ENCODE data around the gene MACF1.

Gene MACF1

DNA sequence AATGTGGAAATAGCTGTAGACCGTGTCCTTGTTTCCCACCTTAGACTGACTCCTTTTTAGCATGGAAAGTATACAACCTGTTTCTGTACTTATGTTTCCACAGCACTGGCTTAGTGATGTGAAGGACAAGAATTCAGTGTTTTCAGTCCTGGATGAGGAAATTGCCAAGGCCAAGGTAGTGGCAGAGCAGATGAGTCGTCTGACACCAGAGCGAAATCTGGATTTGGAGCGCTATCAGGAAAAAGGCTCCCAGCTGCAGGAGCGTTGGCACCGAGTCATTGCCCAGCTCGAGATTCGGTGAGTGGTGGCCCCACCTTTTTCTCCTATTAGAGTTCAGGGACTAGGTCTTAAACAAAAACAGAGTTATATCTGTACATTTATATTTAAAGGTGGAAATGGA lies 112.6 kb downstream of the MACF1 start:
- DNase-seq: no peak

DNA sequence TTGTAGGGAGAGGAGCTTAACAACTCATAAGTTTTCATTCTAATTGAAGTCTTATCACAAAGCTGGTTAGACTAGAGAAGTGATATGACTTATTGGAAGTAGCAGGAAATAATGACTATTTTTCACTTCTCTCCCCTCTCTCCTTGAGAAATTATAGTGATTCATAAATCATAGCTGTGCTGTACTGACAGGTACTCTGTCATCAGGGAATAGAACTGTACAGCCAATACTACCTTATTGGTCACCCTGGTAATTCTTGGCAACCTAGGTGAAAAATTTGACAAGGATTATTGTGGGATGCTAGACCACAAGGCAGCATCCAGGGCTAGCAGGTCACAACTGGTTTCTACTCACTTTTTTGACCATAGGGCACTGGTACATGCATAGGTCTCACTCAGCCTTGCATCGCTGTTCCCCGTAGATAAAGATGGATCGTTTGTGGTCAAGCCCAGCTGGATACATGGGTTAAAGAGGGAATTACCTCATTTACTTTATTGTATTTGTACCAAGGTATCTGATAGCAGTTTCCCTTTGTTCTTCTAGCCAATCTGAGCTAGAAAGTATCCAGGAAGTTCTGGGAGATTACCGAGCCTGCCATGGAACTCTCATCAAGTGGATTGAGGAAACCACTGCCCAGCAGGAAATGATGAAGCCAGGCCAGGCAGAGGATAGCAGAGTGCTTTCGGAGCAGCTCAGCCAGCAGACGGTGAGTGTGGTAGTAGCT lies 113.6 kb downstream of the MACF1 start:
- DNase-seq: peak; percentile 28

DNA sequence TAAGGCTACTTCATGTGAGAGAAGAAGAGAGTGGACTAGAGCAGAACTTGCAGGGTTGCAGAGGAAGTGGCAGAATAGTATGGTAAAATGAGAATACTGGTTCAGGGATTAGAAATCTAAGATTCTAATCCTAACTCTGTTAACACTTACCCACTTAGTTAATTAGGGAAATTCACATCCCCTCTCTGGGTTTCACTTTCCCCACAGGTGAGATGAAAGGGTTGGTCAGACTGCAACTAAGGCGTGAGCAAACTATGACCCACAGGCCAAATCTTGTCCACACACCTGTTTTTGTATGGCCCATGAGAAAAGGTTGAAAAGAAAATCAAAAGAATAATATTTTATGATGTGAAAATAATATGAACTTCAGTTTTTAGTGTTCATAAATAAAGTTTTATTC lies 117.5 kb downstream of the MACF1 start:
- DNase-seq: no peak

DNA sequence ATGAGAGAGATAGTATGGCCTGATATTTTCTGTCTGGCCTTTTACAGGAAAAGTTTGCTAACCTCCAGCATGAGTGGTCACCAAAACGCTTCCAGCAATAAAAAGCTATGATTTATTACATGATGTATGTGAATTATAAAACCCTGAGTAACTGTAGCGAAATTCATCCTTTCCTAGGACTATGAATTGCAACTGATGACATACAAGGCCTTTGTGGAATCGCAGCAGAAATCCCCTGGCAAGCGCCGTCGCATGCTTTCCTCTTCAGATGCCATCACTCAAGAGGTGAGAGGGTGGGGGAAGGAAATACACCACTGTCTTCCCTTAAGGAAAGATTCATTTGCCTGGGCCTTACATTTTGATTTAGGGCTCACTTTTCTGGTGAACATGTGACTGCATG lies 117.9 kb downstream of the MACF1 start:
- no peak for DNase-seq

DNA sequence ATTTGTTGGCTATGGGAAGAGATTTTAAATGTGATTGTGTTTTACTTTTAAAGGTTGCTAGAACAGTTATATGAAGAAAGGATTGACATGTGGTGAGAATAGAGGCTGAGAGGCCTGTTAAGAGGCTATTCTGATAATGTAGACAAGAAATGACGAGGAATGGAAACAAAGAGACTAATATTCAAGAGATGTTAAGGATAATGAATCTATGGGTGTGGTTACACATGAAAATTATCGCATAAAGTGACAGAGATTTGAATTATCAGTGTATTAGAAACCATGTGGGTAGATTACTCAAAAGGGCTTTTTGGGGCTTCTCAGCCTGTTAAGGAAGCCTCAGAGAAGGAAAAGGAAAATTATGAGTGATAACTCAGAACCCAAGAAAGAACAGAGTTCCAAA lies 120.4 kb downstream of the MACF1 start:
- DNase-seq: no peak

DNA sequence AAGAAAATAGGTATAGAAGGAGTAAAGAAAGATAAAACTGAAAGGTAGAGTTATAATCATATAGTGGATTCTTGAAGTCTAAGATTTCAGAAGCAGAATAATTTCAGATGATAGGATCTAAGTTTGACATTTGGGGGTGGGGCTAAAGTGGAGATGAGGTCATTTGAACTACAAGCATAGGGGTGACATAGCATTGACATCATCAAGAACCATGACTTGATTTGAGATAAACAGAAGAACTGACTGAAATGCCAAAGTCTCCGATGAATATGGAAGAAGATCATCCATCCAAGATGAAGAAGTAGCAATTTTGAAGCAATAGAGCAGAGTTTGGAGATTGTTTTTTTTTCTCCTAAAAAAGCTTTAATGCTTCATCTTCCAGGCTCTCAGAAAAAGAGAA lies 122.3 kb downstream of the MACF1 start:
- no peak for DNase-seq

DNA sequence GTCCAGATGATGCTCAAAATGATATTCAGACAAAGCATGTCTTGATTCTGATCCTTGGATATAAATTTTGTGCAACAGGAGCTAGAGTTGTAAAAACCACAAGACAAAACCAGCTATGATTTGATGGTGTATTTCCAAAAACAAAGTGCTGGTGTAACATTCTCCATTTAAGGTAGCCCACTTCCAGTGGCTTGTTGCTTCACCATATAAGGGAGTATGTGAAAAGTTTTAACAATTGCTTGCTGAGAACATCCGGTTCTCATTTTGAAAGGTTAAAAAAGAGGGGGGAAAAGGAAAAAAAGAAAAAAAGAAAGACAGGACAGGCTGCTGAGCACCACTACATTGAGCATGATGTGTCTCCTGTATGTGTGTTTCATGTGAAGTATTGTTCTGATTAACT lies 123.6 kb downstream of the MACF1 start:
- no peak for DNase-seq

DNA sequence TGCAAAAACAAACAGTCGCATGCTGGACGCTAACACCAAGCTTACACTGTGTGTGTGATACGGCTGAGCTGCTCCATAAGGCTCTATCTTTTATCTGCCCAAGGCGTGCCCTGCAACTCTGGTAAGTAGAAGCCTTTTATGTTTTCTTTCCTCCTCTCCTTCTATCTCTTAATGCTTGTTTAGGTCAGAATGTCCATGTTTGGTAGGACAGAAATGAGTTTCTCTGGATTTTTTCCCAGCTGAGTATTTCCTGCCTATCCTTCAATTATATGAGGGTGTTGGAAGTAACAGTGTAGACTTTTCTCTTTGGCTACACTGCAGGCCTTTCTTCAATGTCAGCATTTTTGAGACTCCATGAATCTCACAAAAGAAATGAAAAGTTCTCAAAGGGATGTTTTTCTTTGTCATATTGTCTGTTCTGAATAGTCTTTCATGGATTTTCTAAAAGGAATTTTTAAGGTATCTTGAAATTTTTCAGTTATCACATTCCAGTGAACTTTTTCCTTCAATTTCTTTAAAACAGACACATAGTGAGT lies 124.2 kb downstream of the MACF1 start:
- DNase-seq: no peak

DNA sequence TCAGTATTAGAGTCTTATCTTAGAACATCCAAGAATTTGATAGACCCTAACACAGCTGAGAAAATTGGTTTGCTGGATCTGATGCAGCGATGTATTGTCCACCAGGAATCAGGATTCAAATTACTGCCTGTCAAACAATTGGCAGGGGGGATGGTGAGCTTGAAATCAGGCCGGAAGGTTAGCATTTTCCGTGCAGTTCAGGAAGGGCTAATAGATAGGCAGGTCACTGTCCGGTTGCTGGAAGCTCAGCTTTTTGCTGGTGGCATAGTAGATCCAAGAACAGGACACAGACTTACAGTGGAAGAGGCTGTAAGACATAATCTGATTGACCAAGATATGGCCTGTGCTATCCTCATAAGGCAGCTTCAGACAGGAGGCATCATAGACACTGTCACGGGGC lies 127.2 kb downstream of the MACF1 start:
- DNase-seq: no peak

DNA sequence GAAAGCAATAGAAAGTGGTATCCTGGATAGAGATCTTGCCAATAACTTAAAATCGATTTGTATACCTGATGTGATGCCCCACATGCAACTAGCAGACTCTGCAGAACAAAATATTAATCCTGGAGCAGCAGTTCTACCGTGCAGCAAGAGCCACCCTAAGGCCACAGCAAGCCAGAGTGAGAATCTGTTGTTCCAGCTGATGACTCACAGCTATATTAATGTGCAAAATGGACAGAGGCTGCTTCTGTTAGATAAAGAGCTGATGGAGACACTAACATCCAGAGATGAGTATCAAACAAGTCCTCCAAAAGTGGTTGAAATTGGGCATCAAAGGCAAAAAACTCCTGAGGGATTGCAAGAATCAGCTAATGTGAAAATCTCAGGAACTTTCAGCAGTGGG lies 127.8 kb downstream of the MACF1 start:
- DNase-seq: no peak

DNA sequence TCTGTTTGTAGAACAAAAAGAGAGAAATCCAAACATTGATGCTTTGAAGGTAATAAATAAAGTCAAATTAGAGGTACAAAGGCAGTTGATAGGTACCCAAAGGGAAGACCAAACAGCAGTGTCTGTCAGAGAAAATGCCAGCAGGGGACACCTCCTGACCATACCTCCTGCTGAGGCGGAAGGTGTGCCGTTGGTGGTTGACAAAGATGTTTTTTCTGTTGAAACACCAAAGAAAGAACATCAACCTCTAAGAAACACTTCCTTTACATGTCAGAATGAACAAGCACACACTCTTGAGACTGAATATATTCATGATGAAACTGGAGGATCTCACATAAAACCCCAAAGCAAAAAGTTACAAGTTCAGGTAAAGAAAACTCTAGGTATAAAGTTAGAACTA lies 128.3 kb downstream of the MACF1 start:
- DNase-seq: no peak

DNA sequence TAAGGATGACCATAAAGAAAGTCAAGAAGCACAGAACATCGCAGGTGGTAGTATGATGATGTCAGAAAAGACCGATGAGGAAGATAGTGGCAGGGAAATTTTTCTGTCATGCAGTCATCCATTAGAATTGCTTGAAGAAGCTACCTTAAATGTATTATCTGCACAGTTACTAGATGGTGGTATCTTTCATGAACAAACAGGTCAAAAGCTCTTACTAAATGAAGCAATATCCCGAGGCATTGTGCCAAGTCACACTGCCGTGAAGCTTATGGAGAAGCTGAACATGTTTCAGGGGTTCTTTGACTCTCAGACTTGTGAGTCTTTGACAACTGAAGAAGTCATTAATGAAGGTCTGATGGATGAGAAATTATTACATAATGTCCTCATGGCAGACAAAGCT lies 128.8 kb downstream of the MACF1 start:
- no peak for DNase-seq

DNA sequence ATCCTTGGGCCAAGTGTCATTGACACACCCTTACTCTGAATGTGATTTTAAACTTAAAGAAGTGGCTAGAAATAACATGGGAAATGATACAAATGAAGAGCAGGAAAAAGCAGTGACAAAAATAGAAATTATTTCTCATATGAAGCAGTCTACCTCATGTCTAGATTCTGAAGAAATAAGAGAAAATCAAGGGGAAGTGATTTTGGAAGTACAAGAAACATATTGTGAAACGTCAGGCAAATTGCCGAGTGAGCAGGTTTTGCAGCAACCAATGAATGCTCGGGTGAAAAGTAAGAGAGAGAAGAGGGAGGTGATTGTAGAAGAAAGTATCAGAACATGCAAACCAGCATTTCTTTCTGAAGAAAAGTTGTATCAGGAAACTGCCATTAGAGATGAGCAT lies 130.7 kb downstream of the MACF1 start:
- DNase-seq: no peak

DNA sequence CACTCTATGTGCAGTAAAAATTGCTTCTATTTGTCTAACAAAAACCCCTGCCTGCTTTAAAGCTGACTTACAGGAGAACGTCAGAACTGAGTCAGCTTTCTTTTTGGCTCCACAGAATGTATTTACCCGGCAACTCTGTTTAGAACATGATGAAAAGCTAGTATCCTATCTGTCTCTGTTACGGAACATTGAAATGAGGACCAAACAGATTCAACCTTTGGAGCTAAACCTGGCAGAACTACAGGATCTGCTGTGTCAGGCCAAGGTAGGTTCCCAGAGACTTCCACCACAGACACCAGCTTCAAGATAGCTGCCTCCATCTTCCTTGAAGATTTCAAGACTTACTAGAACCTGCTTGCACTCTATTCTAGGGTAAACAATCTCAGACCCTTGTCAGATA lies 132.6 kb downstream of the MACF1 start:
- no peak for DNase-seq

DNA sequence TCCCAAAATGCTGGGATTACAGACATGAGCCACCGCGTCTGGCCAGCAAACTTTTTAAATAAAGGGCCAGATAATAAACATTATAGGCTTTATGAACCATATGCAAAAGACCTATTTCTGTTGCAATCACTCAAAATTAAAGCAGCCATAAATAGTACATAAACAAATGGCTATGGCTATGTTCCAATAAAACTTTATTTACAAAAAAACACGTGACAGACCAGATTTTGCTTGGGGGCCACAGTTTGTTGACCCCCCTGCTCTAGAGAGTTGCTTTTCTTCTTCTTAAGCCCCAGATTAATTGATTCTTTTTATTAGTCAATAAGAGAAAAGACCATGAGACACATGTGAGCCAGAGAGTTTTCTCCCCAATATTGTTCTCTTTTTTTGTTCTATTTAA lies 138.3 kb downstream of the MACF1 start:
- DNase-seq: no peak

DNA sequence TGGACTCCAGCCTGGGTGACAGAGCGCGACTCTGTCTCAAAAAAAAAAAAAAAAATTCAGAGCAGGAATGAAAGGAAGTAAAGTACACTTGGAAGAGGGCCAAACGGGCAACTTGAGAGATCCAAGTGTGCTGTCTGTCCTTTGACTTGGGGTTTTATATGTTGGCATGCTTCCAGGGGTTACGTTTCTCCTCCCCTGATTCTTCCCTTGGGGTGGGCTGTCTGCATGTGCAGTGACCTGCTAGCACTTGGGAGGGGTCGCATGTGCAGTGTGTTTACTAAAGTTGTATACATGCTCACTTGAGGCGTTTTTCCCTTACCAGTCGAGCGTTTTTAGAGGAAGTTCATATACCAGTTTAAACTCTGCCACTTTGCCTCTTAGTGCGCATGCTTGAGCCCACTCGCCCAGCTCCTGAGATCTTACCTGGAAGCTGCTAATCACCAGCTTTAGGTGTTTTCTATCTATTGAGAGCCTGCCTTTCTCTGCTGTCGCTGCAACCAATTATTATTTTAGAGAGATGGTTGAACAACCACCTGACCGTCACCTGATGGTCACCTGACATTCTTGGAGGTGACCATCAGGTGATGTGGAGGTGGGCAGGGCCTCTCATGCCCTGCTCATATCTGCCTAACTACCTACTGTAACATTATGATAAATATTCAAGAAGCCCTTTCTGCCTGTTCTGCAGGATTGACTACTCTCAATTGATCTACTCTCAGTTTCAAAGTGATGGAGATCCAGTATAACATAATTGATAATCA lies 140.1 kb downstream of the MACF1 start:
- no peak for DNase-seq

DNA sequence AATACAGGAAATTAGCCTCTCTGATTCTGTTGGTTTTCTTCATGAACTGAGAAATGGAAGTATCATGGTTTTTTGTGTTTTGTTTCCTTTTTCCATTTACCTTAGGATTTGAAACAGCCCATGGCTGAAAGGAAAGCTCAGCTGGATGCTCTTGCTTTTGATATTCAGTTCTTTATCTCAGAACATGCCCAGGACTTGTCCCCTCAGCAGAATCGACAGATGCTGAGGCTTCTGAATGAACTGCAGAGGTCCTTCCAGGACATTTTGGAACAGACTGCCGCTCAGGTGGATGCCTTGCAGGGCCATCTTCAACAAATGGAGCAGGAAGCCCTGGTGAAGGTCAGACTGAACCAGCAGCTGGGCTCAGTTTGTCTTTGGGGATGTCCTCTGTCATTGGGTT lies 142.4 kb downstream of the MACF1 start:
- DNase-seq: no peak

DNA sequence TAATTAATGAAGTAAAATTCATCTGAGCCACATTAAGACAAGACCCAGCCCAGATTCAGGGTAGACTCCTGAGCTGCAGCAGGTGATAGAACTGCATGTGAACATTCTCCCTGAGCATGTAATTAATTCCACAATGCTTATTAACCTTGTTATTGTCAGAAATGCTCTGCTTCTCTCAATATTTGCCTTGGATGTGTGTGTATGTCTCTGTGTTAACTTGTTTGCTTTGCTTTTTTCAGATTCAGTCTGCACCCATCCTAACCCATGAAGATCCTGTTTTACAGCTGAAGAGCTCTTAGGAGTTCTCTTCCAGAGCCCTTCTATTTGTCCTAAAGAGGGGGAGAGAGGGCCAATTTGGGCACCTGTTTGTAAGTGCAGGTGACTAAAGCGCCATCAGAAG lies 143.8 kb downstream of the MACF1 start:
- DNase-seq: no peak

DNA sequence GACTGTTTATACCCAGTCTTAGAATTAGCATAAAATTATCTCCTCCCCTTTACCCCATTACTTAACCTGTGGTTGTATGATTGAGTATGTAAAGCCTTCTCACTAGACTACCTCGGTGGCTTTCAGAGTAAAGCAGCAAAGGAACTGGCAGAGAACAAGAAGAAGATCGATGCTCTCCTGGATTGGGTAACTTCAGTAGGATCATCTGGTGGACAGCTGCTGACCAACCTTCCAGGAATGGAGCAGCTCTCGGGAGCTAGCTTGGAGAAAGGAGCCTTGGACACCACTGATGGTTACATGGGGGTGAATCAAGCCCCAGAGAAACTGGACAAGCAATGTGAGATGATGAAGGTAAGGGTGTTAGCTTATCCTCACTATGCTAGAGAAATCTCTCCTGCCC lies 148.4 kb downstream of the MACF1 start:
- no peak for DNase-seq

DNA sequence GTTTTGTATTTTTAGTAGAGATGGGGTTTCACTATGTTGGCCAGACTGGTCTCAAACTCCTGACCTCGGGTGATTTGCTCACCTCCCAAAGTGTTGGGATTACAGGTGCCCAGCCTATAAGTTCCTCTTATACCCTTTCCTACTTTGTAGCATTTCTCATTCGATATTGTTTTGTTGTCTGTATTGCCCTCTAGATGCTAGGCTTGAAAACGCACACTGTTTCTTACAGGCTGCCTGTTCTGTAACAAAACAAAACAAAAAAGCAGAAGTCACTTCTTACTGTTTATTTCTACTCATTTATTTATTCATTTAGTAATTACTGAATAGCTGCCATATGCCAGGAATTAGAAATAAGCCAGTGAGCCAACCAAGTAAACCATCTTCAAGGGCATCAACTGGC lies 150.1 kb downstream of the MACF1 start:
- DNase-seq: no peak

DNA sequence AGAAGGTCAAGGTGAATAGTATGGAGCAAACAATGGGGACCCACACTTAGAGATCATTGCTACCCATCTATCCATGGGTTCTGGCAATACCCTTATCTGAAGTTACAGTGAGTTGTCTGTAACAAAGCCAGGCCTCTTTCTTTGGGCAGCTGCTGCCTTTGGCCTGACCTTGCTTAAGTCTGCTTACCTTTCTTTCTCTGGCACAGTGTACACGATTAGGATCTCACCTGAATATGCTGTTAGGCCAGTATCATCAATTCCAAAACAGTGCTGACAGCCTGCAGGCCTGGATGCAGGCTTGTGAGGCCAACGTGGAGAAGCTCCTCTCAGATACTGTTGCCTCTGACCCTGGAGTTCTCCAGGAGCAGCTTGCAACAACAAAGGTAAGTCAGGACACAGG lies 154.0 kb downstream of the MACF1 start:
- no peak for DNase-seq

DNA sequence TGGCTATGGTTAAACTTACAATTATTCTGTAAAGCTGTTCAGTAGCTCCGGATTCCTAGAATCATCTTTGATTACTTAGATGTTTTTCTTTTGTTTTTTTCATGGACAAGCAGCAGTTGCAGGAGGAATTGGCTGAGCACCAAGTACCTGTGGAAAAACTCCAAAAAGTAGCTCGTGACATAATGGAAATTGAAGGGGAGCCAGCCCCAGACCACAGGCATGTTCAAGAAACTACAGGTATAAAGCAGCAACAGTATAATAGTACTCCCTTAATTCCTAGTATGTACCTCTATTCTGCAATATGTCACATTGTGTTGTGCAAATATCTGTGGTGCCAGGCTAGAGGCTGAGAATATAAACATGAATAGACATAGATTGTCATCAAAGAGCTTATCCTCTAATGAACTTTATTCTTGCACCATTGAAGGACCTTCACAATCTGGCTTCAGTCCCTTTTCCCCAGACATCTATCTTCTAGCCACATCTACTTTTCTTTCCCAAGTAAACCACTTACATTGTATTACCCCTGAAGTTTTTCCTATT lies 154.6 kb downstream of the MACF1 start:
- DNase-seq: peak; percentile 21

DNA sequence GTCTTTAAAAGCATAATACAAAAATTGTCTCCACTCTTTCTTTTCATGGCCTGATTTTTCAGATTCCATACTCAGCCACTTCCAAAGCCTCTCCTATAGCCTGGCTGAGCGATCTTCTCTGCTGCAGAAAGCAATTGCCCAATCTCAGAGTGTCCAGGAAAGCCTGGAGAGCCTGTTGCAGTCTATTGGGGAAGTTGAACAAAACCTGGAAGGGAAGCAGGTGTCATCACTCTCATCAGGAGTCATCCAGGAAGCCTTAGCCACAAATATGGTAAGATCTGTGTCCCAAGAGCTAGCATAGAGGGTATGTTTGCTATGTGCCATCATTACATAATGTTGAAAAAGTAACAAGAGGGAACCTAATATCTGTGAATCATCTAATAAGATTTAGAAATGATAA lies 156.2 kb downstream of the MACF1 start:
- DNase-seq: no peak

DNA sequence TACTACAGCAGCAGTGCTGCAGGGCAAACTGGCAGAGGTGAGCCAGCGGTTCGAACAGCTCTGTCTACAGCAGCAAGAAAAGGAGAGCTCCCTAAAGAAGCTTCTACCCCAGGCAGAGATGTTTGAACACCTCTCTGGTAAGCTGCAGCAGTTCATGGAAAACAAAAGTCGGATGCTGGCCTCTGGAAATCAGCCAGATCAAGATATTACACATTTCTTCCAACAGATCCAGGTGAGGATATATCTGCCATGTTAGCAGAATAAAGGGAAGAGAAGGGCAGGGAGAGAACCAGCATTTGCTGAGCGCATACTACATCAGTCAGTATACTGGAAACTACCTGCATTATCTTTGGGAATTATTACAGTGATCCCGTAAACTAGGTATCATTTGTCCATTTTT lies 157.0 kb downstream of the MACF1 start:
- no peak for DNase-seq
